Activated T-helper 1 cell treated with Interleukin-2 at 50 U/mL for 16 hours (primary cell): ENCODE measurements around the gene STING1.
"Not testable (repeated sequence)": the region's sequence is repeated elsewhere in the genome, so short reads cannot be mapped to it uniquely, and the experiment has no call there.

ENCODE experiments used
- DNase-seq: peaks from one replicate; pipeline ENCODE4 v3.0.0-alpha.2; 2020; ENCODE audit warnings: low read depth

Gene STING1

DNA sequence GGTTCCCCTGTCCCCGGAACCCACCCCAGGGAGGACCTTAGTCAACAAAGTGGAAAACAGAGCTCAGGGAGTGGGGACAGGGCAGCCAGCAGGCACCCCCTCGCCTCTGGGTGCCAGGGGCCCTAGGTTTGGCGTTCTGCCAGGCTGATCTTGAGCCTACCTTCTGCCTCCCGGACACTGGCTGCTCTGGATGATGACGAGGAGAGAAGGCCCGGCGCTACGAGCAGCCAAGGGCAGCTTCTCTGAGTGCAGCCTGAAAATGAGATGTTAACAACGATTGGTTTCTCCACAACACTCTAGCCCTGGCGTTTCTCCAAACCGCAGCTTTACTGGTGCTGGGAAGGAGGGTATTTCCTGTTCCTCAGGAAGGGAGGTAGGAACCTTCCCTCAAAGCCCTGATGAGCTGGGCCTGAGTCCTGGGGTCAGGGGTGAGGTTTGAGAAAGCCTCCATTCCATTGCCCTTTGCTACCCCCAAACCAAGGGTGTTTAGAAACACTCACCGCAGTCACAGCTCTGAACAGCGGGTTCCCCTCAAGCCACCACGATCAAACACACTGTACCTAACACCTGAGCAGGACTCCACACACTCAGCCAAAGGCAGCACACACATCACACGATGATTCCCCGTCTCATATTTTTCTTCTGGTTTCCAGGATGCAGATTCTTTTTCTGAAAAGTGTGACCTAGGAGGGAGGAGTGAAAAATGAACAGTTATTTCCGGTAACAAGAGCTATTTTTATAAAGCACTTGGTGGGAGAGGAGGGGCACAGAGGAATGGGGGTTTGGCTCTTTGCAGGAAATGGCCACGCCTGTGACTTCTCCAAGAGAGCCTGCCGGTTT lies at the start of gene STING1:
STING1 (minus strand) TSS at position 709 of the 840 bp plus-strand sequence. CDS start 1,054 bp downstream, outside the sequence.
- peak; percentile 47 for DNase-seq

DNA sequence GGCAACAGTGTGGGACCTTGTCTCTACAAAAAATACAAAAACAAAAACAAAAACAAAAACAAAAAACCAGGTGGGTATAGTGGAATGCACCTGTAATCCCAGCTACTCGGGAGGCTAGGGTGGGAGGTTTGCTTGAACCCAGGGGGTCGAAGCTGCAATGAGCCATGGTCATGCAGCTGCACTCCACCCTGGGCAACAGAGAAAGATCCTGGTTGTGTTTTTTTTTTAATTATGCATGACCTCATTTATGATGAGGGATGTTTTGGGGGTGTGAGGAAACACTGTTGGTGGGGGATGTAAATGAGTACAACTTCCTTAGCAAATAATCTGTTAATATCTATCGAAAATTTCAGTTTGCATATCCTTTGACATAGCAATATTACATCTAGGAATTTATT lies 49.2 kb upstream of the STING1 start:
- DNase-seq, result no peak

DNA sequence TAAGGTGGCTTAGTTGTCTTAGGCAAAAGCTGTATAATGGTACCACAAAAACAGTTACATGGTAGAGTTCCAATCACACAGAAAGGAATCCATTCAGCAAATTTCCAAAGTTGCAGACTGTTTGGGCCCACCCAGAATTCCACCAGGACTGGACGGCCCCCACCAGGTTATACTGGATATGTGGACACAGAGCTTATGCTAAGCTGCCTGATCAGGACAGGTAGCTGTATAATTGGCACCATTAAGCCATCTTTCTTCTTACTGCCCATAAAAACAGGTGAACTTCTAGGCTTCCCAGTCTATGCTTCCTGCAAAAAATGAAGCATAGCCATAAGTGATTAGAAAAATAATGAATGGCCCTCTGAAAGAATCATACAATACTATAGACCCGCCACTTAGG lies 47.5 kb upstream of the STING1 start:
- not testable (repeated sequence) for DNase-seq

DNA sequence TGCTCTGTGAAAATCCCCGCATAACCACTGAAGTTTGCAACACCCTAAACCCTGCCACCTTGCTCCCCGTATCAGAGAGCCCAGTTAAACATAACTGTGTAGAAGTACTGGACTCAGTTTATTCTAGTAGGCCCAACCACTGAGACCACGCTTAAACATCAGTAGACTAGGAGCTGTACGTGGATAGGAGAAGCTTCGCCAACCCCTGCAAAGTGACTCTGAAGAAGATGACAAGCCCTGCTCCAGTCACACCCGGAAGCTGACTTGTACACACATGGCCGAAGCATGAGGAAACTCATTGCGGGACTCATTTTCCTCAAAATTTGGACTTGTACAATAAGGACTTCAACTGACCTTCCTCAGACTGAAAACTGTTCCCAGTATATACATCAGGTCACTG lies 46.1 kb upstream of the STING1 start:
- not testable (repeated sequence) for DNase-seq

DNA sequence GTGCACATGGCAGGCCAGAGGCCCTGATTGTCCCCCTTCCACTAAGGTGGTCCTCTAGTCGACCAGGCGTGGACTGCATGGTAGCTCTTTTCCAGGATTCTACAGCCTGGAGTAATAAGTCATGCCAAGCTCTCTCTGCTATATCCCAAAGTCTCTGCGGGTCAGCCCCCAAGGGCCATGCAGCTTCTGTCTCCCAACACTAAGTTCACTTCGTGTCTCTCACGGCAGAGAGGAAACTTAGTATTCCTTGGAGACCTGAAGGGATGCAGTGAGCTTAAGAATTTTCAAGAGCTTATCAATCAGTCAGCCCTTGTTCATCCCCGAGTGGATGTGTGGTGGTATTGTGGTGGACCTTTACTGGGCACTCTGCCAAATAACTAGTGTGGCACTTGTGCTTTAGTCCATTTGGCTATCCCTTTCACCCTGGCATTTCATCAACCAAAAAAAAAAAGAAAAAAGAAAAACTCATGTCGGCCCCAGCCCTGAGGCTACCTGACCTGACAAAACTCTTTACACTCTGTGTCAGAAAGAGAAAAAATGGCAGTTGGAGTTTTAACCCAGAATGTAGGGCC lies 45.4 kb upstream of the STING1 start:
- not testable (repeated sequence) for DNase-seq

DNA sequence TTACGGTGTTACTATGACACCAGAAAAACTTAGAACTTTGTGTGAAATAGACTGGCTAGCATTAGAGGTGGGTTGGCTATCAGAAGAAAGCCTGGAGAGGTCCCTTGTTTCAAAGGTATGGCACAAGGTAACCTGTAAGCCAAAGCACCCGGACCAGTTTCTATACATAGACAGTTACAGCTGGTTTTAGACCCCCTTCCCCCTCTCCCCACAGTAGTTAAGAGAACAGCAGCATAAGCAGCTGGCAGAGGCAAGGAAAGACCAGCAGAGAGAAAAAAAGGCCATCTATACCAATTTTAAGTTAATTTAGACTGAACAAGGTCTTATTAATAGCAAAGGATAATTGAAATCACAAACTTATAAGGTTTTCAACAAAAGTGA lies 44.5 kb upstream of the STING1 start:
- DNase-seq, result not testable (repeated sequence)

DNA sequence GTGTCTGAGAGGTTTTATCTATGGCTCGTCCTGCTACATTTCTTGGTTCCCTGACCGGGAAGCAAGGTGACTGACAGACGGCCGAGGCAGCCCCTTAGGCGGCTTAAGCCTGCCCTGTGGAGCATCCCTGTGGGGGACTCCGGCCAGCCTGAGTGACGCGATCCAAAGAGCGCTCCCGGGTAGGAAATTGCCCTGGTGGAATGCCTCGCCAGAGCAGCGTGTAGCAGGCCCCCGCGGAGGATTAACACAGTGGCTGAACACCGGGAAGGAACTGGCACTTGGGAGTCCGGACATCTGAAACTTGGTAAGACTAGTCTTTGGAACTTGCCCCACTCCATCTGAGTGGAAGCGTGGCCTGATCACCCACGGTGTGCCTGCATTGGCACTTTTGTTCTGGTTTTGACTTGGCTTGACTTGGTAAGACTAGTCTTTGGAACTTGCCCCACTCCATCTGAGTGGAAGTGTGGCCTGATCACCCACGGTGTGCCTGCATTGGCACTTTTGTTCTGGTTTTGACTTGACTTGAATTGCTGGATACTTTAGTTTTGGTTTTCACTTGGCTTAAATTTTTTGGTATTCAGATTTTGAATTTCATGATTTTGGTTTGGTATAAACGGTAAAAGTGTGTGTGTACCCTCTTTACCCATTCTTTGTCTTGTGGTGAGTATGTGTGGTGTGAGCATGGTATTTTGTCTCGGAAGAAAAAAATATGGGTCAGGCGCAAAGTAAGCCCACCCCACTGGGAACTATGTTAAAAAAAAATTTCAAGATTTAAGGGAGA lies 43.9 kb upstream of the STING1 start:
- not testable (repeated sequence) for DNase-seq

DNA sequence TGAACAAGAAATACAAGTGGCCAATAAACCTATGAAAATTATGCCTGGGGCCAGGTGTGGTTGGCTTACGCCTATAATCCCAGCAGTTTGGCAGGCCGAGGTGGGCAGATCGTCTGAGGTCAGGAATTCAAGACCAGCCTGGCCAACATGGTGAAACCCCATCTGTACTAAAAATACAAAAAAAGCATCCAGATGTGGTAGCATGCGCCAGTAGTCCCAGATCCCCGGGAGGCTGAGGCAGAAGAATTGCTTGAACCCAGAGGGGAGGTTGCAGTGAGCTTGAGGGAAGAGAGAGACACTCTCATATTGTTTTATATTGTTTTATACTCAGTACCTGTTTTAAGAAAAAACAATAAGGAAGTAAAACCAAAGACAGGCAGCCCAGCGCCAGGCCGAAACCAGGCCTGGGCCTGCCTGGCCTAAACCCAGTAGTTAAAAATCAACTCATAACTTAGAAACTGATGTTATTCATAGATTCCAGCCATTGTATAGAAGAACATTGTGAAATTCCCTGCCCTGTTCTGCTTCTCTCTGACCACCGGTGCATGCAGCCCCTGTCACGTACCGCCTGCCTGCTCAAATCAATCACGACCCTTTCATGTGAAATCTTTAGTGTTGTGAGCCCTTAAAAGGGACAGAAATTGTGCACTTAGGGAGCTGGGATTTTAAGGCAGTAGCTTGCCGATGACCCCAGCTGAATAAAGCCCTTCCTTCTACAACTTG lies 43.2 kb upstream of the STING1 start:
- DNase-seq, result not testable (repeated sequence)

DNA sequence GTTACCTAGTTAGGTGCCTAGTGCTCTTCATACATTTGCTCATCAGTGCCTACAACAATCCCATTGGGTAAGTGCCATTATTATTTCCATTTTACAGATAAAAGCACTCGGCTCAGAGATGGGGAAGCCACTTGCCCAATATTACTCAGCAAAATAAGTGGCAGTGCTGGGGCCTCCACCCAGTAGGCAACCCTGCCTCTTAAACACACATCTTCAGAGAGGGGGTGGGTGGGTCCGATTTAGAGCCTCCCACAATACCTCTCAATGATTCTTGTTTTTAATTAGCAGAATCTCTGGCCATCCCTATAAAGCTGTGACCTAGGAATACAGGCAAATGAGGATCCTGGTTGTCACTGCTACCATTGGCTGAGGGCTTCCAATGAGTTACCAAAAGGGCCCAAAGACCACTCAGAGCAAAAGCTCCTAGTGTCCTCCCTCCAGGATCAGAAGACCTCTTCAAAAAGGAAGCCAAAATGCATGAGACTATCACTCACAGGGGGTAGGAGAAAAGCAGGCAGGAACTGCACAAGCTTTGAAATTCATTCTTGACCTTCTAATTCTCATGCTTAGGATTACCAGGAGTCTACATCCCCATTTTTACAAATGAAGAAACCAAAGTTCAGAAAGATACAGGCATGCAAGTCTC lies 42.5 kb upstream of the STING1 start:
- DNase-seq, result no peak

DNA sequence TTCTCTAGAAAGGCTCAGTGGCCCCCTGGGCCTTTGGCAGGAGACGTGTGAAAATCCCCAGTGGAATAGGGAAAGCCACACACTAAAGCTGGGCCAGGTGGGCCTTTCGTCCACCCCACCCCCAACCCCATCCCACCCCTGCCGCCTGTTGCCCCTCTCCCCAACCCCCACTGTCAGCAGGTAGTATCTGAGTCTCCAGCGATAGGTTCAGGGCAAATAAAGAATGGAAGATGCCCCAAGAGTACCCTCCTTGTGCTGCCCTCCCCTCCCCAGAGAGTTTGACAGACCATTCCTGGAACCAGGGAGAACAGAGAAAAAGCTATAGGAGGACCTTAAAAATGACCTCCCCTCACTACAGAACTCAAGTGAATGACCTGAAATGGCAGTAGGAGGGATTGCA lies 41.9 kb upstream of the STING1 start:
- no peak for DNase-seq

DNA sequence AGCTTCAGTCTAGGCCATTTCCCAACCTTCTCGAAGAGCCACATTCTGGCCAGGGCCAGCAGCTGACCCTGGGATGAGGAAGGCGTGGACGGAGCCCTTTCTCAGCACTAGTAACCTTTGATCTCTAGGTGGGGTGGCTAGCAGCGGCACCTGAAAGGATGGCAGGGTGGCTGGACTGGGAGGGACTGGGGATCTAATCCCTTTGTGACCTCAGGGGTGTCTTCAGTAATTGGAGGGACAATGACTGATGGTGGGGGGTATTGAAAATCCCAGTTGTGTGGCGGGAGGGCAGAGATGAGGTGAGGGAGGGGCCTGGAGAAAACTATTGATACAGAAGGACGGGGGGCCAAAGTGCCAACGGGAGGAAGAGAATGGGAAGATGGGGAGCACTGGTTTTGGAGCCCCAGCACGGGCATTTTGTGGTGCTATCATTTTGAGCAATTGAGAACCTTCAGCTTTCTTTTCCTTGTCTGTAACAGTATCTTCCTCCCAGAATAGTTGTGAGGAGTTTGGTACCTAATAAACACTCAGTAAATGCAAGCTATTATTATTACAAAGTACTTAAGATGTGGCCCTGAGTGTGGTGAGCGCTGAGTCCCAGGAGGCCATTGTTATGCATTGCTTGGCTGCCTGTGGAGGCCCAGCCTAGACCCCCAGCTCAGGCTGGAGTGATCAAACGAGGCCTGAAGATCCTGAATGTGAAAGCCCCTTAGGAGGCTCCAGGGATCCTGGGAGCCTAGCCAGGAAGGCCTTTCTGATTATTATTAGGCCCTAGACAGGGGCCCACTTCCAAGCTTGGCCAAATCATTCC lies 41.3 kb upstream of the STING1 start:
- no peak for DNase-seq

DNA sequence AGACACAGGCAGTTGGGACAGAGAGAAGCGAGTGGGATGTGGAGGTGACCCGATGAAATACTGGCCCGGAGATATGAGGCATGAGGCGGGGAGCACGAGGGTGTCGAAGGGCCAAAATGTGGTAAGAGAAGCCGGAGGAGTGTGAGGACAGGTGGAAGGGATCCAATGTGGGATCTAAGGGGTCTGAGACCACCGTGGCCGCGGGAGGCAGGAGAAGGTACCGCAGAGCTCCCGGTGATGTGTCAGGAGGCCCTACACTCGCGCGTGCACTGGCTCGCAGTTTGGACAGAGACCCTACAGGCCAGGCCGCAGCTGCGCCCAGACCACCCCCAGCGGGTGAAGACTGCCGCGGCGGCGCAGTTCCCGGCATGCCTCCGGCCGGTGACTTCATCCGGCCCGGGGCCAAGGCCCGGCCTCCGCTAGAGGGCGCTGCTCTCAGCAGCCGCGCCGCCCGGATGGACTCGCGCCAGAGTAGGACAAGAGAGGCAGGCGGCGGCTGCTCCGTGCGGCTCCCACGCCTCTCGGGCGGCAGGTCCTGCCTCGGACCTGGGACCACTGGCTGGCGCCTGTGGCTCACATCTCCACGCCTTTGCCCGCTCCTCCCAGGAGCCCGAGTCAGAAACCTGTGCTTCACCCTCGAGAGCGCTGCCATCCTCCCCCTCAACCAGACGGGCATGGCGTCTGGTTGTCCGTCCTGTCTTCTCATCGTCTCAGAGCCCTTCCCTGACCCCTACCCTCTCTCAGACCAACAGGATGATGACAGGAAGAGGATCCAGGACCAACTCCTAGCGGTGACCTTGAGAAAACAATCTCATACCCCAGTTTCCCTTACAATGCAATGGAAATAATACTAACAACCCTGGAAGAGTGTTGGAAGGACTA lies 35.4 kb upstream of the STING1 start:
- DNase-seq, result peak; percentile 84

DNA sequence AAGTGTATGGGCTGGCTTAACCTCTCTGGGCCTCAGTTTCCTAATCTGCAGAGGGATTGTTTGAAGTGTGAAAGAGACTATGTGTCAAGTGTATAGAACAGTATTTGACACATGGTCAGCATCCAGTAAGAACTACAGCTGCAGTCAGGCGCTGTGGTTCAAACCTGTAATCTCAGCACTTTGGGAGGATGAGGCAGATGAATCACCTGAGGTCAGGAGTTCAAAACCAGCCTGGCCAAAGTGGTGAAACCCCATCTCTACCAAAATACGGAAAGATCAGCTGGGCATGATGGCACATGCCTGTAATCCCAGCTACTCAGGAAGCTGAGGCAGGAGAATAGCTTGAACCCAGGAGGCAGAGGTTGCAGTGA lies 31.9 kb upstream of the STING1 start:
- no peak for DNase-seq

DNA sequence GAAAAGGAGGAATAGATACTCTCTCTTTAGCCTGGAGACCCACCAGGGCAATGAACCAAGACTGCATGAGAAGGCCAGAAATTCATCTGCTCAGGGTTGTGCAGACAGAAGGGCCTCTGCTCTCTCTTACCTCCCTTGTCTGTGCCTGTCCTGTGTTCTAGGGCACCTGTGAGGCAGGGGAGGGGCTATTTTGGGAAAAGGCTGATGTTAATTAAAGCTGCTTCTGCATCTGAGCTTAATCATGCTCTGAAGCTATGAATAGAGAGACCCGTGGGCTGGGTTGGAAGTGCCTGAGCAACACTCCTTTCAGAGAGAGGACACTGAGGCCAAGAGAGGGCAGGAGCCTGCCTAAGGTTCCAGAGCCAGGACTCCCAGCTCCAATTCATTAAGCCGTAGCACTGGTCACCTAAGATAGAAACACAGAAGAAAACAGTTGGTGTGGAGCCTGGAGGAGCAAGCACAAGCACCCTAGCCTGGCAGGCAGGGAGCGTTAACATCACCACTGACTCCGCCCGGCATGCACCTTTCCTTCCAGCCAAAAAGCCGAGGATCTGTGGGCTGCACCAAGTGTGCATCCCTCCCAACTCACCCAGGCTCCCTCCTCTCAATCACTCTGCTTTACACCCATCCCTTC lies 31.4 kb upstream of the STING1 start:
- no peak for DNase-seq

DNA sequence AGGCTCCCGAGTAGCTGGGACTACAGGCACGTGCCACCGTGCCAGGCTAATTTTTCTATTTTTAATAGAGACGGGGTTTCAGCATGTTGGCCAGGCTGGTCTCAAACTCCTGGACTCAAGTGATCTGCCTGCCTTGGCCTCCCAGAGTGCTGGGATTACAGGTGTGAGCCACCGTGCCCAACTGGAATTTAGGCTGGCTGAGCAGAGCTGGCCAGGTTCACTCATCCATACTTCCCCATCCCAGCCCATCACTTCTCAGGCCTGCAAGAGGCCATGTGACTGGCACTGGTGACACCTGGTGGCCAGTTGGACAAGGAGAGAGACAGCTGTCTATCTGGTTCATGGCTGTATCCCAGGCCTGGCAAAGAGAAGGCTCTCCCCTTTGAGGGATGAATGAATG lies 30.9 kb upstream of the STING1 start:
- DNase-seq, result peak; percentile 65

DNA sequence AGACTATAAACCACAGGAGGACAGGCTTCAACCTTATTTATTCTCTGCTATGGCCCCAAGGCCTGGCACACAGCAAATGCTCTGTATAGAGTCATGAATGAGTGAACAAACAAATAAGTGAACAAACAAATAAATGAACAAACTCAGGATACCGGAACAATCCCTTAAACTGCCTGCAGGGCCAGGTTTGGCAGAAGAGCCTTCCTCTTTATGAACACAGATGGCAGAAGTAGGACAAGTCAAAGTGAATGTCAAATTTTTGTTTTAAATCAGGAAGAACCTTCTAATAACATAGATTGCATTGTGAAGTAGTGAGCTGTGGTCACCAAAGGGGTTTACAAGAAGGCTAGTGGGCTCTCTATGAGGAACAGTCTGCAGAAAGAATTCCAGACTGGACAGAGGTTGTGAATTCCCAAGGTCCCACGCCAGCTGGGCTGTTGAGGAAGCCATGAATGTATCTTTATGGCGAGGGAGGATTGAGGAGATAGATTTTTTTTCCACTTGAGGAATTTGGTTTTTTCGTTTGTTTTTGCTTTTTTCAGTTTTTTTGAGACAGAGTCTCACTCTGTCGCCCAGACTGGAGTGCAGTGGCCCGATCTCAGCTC lies 30.3 kb upstream of the STING1 start:
- DNase-seq, result no peak

DNA sequence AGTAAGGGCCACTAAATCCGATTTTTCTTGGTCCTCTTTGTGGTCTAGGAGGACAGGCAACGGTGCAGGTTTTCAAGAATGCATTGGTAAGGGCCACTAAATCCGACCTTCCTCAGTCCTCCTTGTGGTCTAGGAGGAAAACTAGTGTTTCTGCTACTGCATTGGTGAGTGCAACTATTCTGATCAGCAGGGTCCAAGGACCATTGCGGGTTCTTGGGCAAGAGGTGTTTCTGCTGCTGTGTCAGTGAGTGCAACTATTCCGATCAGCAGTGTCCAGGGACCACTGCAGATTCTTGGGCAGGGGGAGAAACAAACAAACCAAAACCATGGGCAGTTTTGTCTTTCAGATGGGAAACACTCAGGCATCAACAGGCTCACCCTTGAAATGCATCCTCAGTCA lies 22.2 kb upstream of the STING1 start:
- DNase-seq, result not testable (repeated sequence)

DNA sequence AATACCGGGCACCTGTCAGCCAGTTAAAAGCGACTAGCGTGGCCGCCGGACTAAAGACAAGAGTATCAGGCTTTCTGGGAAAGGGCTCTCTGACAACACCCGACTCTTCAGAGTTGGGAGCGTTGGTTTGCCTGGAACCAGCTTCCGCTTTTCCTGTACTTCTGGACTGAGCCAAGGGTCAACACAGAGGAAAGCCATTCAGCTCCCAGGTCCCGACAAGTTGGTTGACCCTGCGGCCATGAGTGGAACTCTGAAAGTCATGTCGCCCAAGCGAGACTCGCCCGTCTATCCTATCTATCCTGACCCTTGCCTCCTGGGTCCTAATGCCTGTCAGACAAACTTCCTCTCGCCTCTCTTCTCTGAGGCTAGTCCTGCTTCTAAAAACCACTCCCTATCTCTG lies 21.3 kb upstream of the STING1 start:
- DNase-seq, result not testable (repeated sequence)
